Neural progenitor cell (in vitro differentiated cells): ENCODE data around the gene UBAC1.

Experiments used
- CTCF ChIP-seq: fragments of 200-600 bp; sonication (generic); IDR thresholded peaks from 2 replicates; pipeline ENCODE4 v1.5.1; 2017; ENCODE audit warnings: antibody characterized with exemption, mild to moderate bottlenecking
- EZH2 ChIP-seq: fragments of 200-600 bp; sonication (generic); IDR thresholded peaks from 2 replicates; pipeline ENCODE4 v1.6.1; 2017; ENCODE audit warnings: antibody characterized with exemption, mild to moderate bottlenecking, moderate library complexity
- EZH2phosphoT487 ChIP-seq: fragments of 200-600 bp; sonication (generic); IDR thresholded peaks from 2 replicates; pipeline ENCODE4 v1.6.1; 2017; ENCODE audit warnings: antibody characterized with exemption

- TF ChIP-seq CTCF (peak; percentile 33), EZH2phosphoT487 (no peak), EZH2 (no peak)
Observed at GRCh38 chr9:135975834-135976233, 14.7 kb upstream of the UBAC1 start.
